ENCODE measurements around the gene MCM10. TPM values are rescaled to one million over a fixed set of nuclear protein-coding genes. Genes with fewer than 3 reads are reported as not detected.
A peak's percentile ranks its signal among the peaks of the same experiment; 100 is the strongest.

Gene MCM10
- total RNA-seq: under 1 TPM in 1 of 2 donors, not detected in 1; 0.27 TPM

DNA sequence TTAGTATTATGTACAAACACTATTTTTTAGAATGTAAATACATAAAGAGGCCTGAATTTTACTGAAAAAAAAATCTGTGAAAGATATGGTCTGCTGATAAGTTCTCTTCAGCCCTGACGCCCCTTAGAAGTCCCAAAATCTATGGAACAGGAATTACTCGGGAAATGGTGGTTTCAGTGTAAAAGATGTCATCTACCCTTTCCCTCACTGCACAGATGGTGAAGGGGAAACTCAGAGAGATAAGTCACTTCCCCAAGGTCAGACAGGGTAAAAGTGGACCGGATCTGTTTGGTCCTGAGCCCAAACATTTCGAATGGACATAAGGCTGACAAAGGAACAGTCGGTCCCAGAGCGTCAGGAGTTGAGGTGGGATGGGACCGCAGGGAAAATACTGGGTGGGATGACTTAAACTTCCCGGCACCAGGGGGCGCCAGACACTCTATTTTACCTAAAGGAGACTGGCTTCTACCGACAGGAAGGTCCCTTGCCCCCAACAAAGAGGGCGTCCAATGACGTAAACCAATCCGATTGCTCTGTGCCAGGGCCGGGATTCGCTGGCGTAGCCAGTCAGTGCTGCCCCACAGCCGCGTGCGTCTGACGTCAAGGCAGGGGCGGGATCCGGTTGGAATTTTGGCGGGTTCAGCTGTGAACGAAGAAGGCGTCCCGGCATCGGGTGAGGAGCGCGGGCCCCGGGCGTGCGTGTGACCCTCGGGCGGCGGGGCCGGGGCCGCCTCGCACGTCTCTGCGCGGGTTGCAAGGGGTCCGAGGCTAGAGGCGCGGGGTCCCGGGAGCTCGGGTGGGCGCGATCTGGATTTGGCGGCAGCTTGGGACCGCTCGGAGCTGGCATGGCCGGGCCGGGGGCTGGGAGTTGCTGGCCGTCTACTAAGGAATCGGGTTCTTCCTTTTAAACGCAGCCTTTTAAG lies at the start of gene MCM10:
Gene MCM10 (plus strand): TSS at position 625 of the 923 bp plus-strand sequence. CDS start 2,645 bp downstream, outside the sequence.
- peaks cover 3 to 15% of the 10 kb centered on the region in 2 donors for H3K4me1 ChIP-seq (ENCODE audit: control insufficient read depth in 1 of 2, low read depth in 2 of 2)
- DNase-seq (ENCODE audit: low spot score) (peak; percentile 94), ATAC-seq (ENCODE audit: insufficient number of reproducible peaks, low FRiP score, low read depth) (peak; percentile 99)
- TF ChIP-seq, protein P1, sequence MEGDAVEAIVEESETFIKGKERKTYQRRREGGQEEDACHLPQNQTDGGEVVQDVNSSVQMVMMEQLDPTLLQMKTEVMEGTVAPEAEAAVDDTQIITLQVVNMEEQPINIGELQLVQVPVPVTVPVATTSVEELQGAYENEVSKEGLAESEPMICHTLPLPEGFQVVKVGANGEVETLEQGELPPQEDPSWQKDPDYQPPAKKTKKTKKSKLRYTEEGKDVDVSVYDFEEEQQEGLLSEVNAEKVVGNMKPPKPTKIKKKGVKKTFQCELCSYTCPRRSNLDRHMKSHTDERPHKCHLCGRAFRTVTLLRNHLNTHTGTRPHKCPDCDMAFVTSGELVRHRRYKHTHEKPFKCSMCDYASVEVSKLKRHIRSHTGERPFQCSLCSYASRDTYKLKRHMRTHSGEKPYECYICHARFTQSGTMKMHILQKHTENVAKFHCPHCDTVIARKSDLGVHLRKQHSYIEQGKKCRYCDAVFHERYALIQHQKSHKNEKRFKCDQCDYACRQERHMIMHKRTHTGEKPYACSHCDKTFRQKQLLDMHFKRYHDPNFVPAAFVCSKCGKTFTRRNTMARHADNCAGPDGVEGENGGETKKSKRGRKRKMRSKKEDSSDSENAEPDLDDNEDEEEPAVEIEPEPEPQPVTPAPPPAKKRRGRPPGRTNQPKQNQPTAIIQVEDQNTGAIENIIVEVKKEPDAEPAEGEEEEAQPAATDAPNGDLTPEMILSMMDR (IDR thresholded peaks at IDR 0.05): peak; percentile 90
- no peak within 1 kb of the TSS for H3K27ac ChIP-seq
- no peaks in the 10 kb centered on the region for H3K9me3 ChIP-seq
- peak within 1 kb of the TSS; percentile 68 for H3K4me3 ChIP-seq
- no peaks in the 10 kb centered on the region for H3K27me3 ChIP-seq (replicated peaks; ENCODE audit: insufficient read depth)
- no peaks in the 10 kb centered on the region for H3K36me3 ChIP-seq

- H3K4me1 ChIP-seq (ENCODE audit: control insufficient read depth in 1 of 2, low read depth in 2 of 2): peaks cover 0 to 2% of the 10 kb centered on the region in 2 donors
- peaks cover 55% of the 10 kb centered on the region for H3K36me3 ChIP-seq
- H3K9me3 ChIP-seq: no peaks in the 10 kb centered on the region
- DNase-seq (ENCODE audit: low spot score): no peak
- ATAC-seq (ENCODE audit: insufficient number of reproducible peaks, low FRiP score, low read depth): no peak
- H3K4me3 ChIP-seq: no peak overlapping the region
- TF ChIP-seq, protein P1 (IDR thresholded peaks at IDR 0.05): no peak
- H3K27me3 ChIP-seq (replicated peaks; ENCODE audit: insufficient read depth): no peaks in the 10 kb centered on the region
- H3K27ac ChIP-seq: no peak overlapping the region
Observed at GRCh38 chr10:13113544-13113943, 47.8 kb upstream of the MCM10 start.

GRCh38 chr10:13115832-13116803 lies 45.2 kb upstream of the MCM10 start:
- DNase-seq (ENCODE audit: low spot score): no peak
- Histone ChIP-seq H3K27me3 (replicated peaks; ENCODE audit: insufficient read depth) (no peaks in the 10 kb centered on the region), H3K9me3 (no peaks in the 10 kb centered on the region), H3K27ac (no peak overlapping the region), H3K4me1 (ENCODE audit: control insufficient read depth in 1 of 2, low read depth in 2 of 2) (peaks cover 0 to 3% of the 10 kb centered on the region in 2 donors), H3K4me3 (no peak overlapping the region), H3K36me3 (peaks cover 46% of the 10 kb centered on the region)
- no peak for ATAC-seq (ENCODE audit: insufficient number of reproducible peaks, low FRiP score, low read depth)
- TF ChIP-seq, protein P1 (IDR thresholded peaks at IDR 0.05): no peak

DNA sequence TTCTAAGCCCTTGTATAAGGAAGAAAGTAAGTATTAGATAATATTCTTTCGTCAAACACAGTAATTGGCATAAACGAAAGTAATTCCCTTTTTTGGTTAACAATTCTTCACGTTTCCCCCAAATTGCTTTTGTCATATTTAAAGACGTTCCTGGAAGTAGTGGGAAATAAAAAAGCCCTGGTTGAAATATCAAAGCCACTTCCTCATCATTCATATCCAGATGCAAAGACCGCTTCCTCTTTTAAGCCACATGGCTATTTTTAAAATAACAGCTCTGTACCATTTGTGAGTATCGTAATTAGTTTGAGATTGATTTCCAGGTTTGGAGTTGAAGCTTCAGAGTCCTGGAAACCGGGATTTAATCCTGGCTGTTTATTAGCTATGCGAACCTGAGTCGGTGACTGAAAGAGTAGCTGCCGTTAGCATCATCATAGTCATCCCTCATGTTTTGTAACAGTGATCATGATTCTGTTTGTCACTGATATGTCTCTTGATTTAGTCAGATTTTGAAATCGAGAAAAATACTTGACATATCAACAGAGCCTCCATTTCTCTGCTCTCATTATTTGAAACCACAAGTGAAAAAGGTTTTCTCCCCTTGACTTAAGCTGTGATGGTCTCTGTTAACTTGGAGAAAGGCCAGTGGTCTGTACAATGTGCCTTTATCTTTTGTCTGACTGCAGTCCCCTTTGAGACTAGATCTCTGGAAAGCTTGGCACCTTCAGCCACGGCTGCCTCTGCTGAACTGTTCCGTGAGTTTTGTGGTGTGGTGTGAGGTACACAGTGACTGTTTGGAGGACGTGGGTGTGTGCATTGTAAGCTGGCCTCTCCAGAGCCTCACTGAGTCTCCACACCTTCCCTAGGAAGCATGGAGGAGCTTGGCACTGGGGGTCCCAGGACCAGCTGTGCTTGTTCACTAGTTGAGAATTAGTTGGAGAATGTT lies 43.2 kb upstream of the MCM10 start:
- TF ChIP-seq, protein P1 (IDR thresholded peaks at IDR 0.05): no peak
- H3K36me3 ChIP-seq: peaks cover 53% of the 10 kb centered on the region
- ATAC-seq (ENCODE audit: insufficient number of reproducible peaks, low FRiP score, low read depth) (peak; percentile 17), DNase-seq (ENCODE audit: low spot score) (no peak)
- no peak overlapping the region for H3K4me3 ChIP-seq
- no peaks in the 10 kb centered on the region for H3K27me3 ChIP-seq (replicated peaks; ENCODE audit: insufficient read depth)
- no peaks in the 10 kb centered on the region for H3K9me3 ChIP-seq
- peaks cover 0 to 3% of the 10 kb centered on the region in 2 donors for H3K4me1 ChIP-seq (ENCODE audit: control insufficient read depth in 1 of 2, low read depth in 2 of 2)
- no peak overlapping the region for H3K27ac ChIP-seq
